Measurements from ENCODE around the gene ACAD10.
"Not testable (repeated sequence)": the region's sequence is repeated elsewhere in the genome, so short reads cannot be mapped to it uniquely, and the experiment has no call there.

- not testable (repeated sequence) for TF ChIP-seq CTCF (IDR thresholded peaks at IDR 0.05; ENCODE audit: low read length); EZH2 (optimal IDR thresholded peaks at IDR 0.05; ENCODE audit: low read depth, low read length)
These were observed 1.2 kb upstream of the ACAD10 start for GRCh38 chr12:111684485-111685198.

Data from MM.1S (cell line).